GM23338 (cell line): ENCODE data around the gene PIK3IP1. TPM values are rescaled to one million over a fixed set of nuclear protein-coding genes. Genes with fewer than 3 reads are reported as not detected.

ENCODE experiments used
- ATAC-seq: fragments of 200-7000 bp; cut with Tn5 transposase; 3 replicates; pipeline ENCODE4 v1.9.1; 2020
- DNase-seq: peaks from one replicate; pipeline ENCODE4 v3.0.0-alpha.2; 2015; ENCODE audit warnings: low spot score
- H2AFZ ChIP-seq: fragments of 200-600 bp; sonication (generic); 2 replicates; pipeline ENCODE4 v1.8.0; 2016; ENCODE audit warnings: antibody characterized with exemption, mild to moderate bottlenecking, moderate library complexity
- H3F3A ChIP-seq: fragments of 200-600 bp; sonication (generic); replicated peaks from 2 replicates; pipeline ENCODE4 v1.8.0; 2017; ENCODE audit warnings: antibody characterized with exemption, mixed run types, low read depth
- H3K27ac ChIP-seq: fragments of 200-600 bp; sonication (generic); 2 replicates; pipeline ENCODE4 v1.6.1; 2016; ENCODE audit warnings: low read depth
- H3K27me3 ChIP-seq: fragments of 200-600 bp; sonication (generic); 2 replicates; pipeline ENCODE4 v1.8.0; 2016; ENCODE audit warnings: mild to moderate bottlenecking, mixed run types, moderate library complexity; ENCODE audit not compliant: insufficient read depth
- H3K36me3 ChIP-seq: fragments of 200-600 bp; sonication (generic); 2 replicates; pipeline ENCODE4 v1.8.0; 2016; ENCODE audit warnings: mild to moderate bottlenecking; ENCODE audit not compliant: insufficient read depth
- H3K4me1 ChIP-seq: fragments of 200-600 bp; sonication (generic); 2 replicates; pipeline ENCODE4 v1.8.0; 2016; ENCODE audit warnings: mild to moderate bottlenecking, moderate library complexity; ENCODE audit not compliant: insufficient read depth
- H3K4me2 ChIP-seq: fragments of 200-600 bp; sonication (generic); 2 replicates; pipeline ENCODE4 v1.7.1; 2017; ENCODE audit warnings: mixed run types
- H3K4me3 ChIP-seq: fragments of 200-600 bp; sonication (generic); 2 replicates; pipeline ENCODE4 v1.6.1; 2016; ENCODE audit warnings: mixed run types
- H3K79me2 ChIP-seq: fragments of 200-600 bp; sonication (generic); replicated peaks from 2 replicates; pipeline ENCODE4 v1.8.0; 2017; ENCODE audit warnings: mild to moderate bottlenecking; ENCODE audit not compliant: insufficient read depth
- H3K9me2 ChIP-seq: fragments of 200-600 bp; sonication (generic); 2 replicates; pipeline ENCODE4 v1.8.0; 2017; ENCODE audit not compliant: insufficient read depth
- H4K20me1 ChIP-seq: fragments of 200-600 bp; sonication (generic); replicated peaks from 2 replicates; pipeline ENCODE4 v1.8.0; 2017; ENCODE audit warnings: mild to moderate bottlenecking; ENCODE audit not compliant: insufficient read depth
- H3K27ac Mint-ChIP-seq: 2 replicates; pipeline ENCODE4 v1.8.0; 2020; ENCODE audit warnings: inconsistent platforms, mild to moderate bottlenecking, moderate library complexity, mixed read lengths
- H3K27me3 Mint-ChIP-seq: 3 replicates; pipeline ENCODE4 v1.8.0; 2022; ENCODE audit warnings: low read depth, mild to moderate bottlenecking, moderate library complexity, mixed read lengths, inconsistent platforms; ENCODE audit not compliant: insufficient read depth, poor library complexity
- H3K36me3 Mint-ChIP-seq: 3 replicates; pipeline ENCODE4 v1.8.0; 2021; ENCODE audit warnings: low read depth, mild to moderate bottlenecking, inconsistent platforms, moderate library complexity, mixed read lengths
- H3K4me1 Mint-ChIP-seq: 3 replicates; pipeline ENCODE4 v1.8.0; 2020; ENCODE audit warnings: mild to moderate bottlenecking, inconsistent platforms, mixed read lengths
- H3K4me3 Mint-ChIP-seq: 3 replicates; pipeline ENCODE4 v1.8.0; 2021; ENCODE audit warnings: moderate library complexity, mild to moderate bottlenecking, inconsistent platforms, mixed read lengths
- H3K9me3 Mint-ChIP-seq: 3 replicates; pipeline ENCODE4 v1.8.0; 2020; ENCODE audit warnings: moderate library complexity, mild to moderate bottlenecking, inconsistent platforms, mixed read lengths
- CREB1 ChIP-seq: fragments of 250-450 bp; sonication (Bioruptor Pico); IDR thresholded peaks from 2 replicates; pipeline ENCODE4 v1.5.0; 2020; ENCODE audit warnings: low read depth, mild to moderate bottlenecking, moderate library complexity
- CTCF ChIP-seq, 2 experiments: fragments of 200-600 bp in 1 of 2; sonication (generic) in 1 of 2; conservative IDR thresholded peaks; 2 replicates each; pipeline versions ENCODE4 v1.5.1 to v1.6.1; 2016 to 2017; ENCODE audit warnings: antibody characterized with exemption in 2 of 2, low read depth in 2 of 2, mild to moderate bottlenecking in 2 of 2, moderate library complexity in 1 of 2
- EZH2 ChIP-seq: fragments of 200-600 bp; sonication (generic); IDR thresholded peaks from one replicate; pipeline ENCODE4 v1.8.0; 2017; ENCODE audit warnings: antibody characterized with exemption, mild to moderate bottlenecking, low read depth; ENCODE audit not compliant: unreplicated experiment
- EZH2phosphoT487 ChIP-seq: fragments of 200-600 bp; sonication (generic); IDR thresholded peaks from one replicate; pipeline ENCODE4 v1.8.1; 2018; ENCODE audit warnings: antibody characterized with exemption; ENCODE audit not compliant: unreplicated experiment
- JUNB ChIP-seq: IDR thresholded peaks from one replicate; pipeline ENCODE4 v1.6.1; 2016; ENCODE audit warnings: antibody characterized with exemption; ENCODE audit not compliant: unreplicated experiment
- NANOG ChIP-seq: IDR thresholded peaks from 2 replicates; pipeline ENCODE4 v1.6.1; 2016; ENCODE audit warnings: antibody characterized with exemption, borderline replicate concordance
- POLR2AphosphoS5 ChIP-seq: IDR thresholded peaks from 2 replicates; pipeline ENCODE4 v1.6.1; 2016; ENCODE audit warnings: antibody characterized with exemption, low read depth
- REST ChIP-seq: IDR thresholded peaks from one replicate; pipeline ENCODE4 v1.6.1; 2018; ENCODE audit warnings: antibody characterized with exemption; ENCODE audit not compliant: unreplicated experiment
- STAT1 ChIP-seq: IDR thresholded peaks from one replicate; pipeline ENCODE4 v1.6.1; 2016; ENCODE audit warnings: antibody characterized with exemption; ENCODE audit not compliant: unreplicated experiment
- ZNF114 ChIP-seq: fragments of 250-450 bp; sonication (Bioruptor Pico); IDR thresholded peaks from 2 replicates; pipeline ENCODE4 v1.5.0; 2020; ENCODE audit warnings: mild to moderate bottlenecking, moderate library complexity
- ZNF331 ChIP-seq: fragments of 250-450 bp; sonication (Bioruptor Pico); IDR thresholded peaks from 2 replicates; pipeline ENCODE4 v1.5.0; 2020; ENCODE audit warnings: low read depth, mild to moderate bottlenecking, moderate library complexity
- ZNF462 ChIP-seq: fragments of 250-450 bp; sonication (Bioruptor Pico); IDR thresholded peaks from 2 replicates; pipeline ENCODE4 v1.5.0; 2020; ENCODE audit warnings: mild to moderate bottlenecking, moderate library complexity
- polyA plus RNA-seq: library from polyadenylated mRNA; unstranded; fragments of >200 nt; fragmentation: Nextera tagmentation; extraction: Ambion mirVana; gene quantifications from 2 replicates; pipeline ENCODE4 v1.2.1, GENCODE V29; 2016
- total RNA-seq: library from RNA; depleted of rRNA; stranded (reverse); fragments of >200 nt; shearing (Covaris generic); gene quantifications from 2 replicates; pipeline ENCODE4 v1.2.3, GENCODE V29; 2014
- TF ChIP-seq, protein P1 (sequence below): IDR thresholded peaks from 2 replicates; pipeline ENCODE4 v1.6.1; 2016; ENCODE audit warnings: antibody characterized with exemption

Gene PIK3IP1
- total and polyA plus RNA-seq, 2 experiments from 2014 or later, result 1.1 to 2.2 TPM

DNA sequence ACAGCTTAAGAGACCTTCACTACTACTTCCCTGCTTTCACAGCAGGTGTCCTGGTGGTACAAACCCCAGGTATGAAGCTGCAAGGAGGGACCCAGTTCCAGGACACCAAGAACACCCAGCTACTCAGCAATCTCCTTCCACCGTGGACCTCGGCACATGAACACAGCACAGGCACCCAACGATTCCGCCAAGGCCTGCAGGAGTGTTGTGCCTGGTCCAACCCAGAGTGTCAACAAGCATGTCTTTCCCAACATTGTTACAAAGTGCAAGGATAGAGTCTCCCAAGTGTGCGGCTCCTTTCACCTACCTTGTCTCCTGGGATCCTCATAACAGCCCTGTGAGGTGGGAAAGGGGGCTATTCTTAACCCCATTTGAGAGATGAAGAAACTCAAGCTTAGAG lies 42.0 kb upstream of the PIK3IP1 start:
- Histone ChIP-seq H3K79me2 (peaks cover 39% of the 10 kb centered on the region), H3K36me3 (peaks cover 45% of the 10 kb centered on the region), H3K9me2 (no peaks in the 10 kb centered on the region), H3K27ac (no peak overlapping the region), H3K4me1 (peaks cover 3% of the 10 kb centered on the region; the same call in 1 of the 2 replicates), H3K27me3 (no peaks in the 10 kb centered on the region), H3K4me2 (no peak overlapping the region), H3K4me3 (no peak overlapping the region), H4K20me1 (peaks cover 48% of the 10 kb centered on the region), H2AFZ (no peak overlapping the region), H3F3A (no peaks in the 10 kb centered on the region)
- TF ChIP-seq EZH2 (no peak), NANOG (no peak), EZH2phosphoT487 (no peak), JUNB (no peak), CREB1 (CRISPR knock-in tag) (no peak), POLR2AphosphoS5 (no peak), CTCF (conservative IDR thresholded peaks at IDR 0.05; ENCODE audit: low read depth in 2 of 2) (no peak), ZNF462 (CRISPR knock-in tag) (no peak), ZNF331 (CRISPR knock-in tag) (no peak), ZNF114 (CRISPR knock-in tag) (no peak), REST (no peak), STAT1 (no peak)
- TF ChIP-seq, protein P1, sequence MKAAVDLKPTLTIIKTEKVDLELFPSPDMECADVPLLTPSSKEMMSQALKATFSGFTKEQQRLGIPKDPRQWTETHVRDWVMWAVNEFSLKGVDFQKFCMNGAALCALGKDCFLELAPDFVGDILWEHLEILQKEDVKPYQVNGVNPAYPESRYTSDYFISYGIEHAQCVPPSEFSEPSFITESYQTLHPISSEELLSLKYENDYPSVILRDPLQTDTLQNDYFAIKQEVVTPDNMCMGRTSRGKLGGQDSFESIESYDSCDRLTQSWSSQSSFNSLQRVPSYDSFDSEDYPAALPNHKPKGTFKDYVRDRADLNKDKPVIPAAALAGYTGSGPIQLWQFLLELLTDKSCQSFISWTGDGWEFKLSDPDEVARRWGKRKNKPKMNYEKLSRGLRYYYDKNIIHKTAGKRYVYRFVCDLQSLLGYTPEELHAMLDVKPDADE, result no peak
- Mint-ChIP-seq H3K27me3 (peaks cover 6% of the 10 kb centered on the region), H3K36me3 (peaks cover 95% of the 10 kb centered on the region), H3K4me1 (peaks cover 10% of the 10 kb centered on the region), H3K9me3 (no peaks in the 10 kb centered on the region), H3K4me3 (no peak overlapping the region), H3K27ac (no peak overlapping the region)
- ATAC-seq (no peak), DNase-seq (no peak)
